A549 (cell line): ENCODE data around the gene EVX2. TPM values are rescaled to one million over a fixed set of nuclear protein-coding genes. Genes with fewer than 3 reads are reported as not detected.
A peak's percentile ranks its signal among the peaks of the same experiment; 100 is the strongest.

Source experiments
- ATAC-seq, 2 experiments: fragments of 200-7000 bp in 1 of 2; fragments of >200 bp in 1 of 2; cut with Nextera tagmentation in 1 of 2; cut with Tn5 transposase in 1 of 2; 3 replicates each; pipeline versions ENCODE4 v1.8.0 to v1.9.1; 2018 to 2020; ENCODE audit warnings: mild to moderate bottlenecking in 1 of 2, moderate library complexity in 1 of 2
- CTCF ChIA-PET: fragments of 300-600 bp; sonication (Branson Sonifier 250); formaldehyde crosslinking; extraction: SDS; loops from one replicate; lab custom pipeline; 2021; ENCODE audit warnings: antibody characterized with exemption, inconsistent platforms; lab: Yijun Ruan, JAX
- POLR2A ChIA-PET: fragments of 350-600 bp; formaldehyde crosslinking; extraction: SDS; loops from one replicate; lab custom pipeline; 2021; ENCODE audit warnings: antibody characterized with exemption, inconsistent platforms; lab: Yijun Ruan, JAX
- DNase-seq, 2 experiments: peaks; one replicate each; pipeline versions ENCODE4 v3.0.0 to v3.0.0-alpha.2; 2011 to 2016; ENCODE audit warnings: low read depth in 1 of 2, low spot score in 1 of 2
- FAIRE-seq: peaks from 2 replicates; lab custom pipeline; 2011; peaks lifted over from hg19 to GRCh38; lab: Jason Lieb, UNC
- H3K27ac ChIP-seq, 2 experiments: fragments of >200 bp; sonication (Bioruptor Twin); formaldehyde crosslinking; 3 replicates each; pipeline ENCODE4 v1.5.1; 2016 to 2017
- H3K4me1 ChIP-seq: fragments of >200 bp; sonication (Bioruptor Twin); formaldehyde crosslinking; 3 replicates; pipeline ENCODE4 v1.6.1; 2016
- H3K4me2 ChIP-seq: fragments of >200 bp; sonication (Bioruptor Twin); formaldehyde crosslinking; 3 replicates; pipeline ENCODE4 v1.6.1; 2016
- H3K4me3 ChIP-seq: fragments of >200 bp; sonication (Bioruptor Twin); formaldehyde crosslinking; 3 replicates; pipeline ENCODE4 v1.5.1; 2016
- H3K9me3 ChIP-seq: fragments of >200 bp; sonication (Bioruptor Twin); formaldehyde crosslinking; 3 replicates; pipeline ENCODE4 v1.6.1; 2016
- ATOH8 ChIP-seq: fragments of 250-450 bp; sonication (Bioruptor Pico); IDR thresholded peaks from 2 replicates; pipeline ENCODE4 v1.5.0; 2020; ENCODE audit warnings: low read depth, mild to moderate bottlenecking, moderate library complexity
- CBX8 ChIP-seq: fragments of 200-600 bp; sonication (generic); IDR thresholded peaks from 2 replicates; pipeline ENCODE4 v1.6.1; 2016
- CEBPB ChIP-seq, 2 experiments: fragments of >200 bp in 1 of 2; sonication (Bioruptor Twin) in 1 of 2; formaldehyde crosslinking in 1 of 2; IDR thresholded peaks; 2 replicates each; pipeline ENCODE4 v1.6.1; 2012 to 2016
- CHD2 ChIP-seq: fragments of 150-350 bp; IDR thresholded peaks from 2 replicates; pipeline ENCODE4 v1.6.1; 2014; ENCODE audit warnings: low read length; ENCODE audit not compliant: partially characterized antibody
- E2F6 ChIP-seq: IDR thresholded peaks from 2 replicates; pipeline ENCODE4 v1.6.1; 2012; ENCODE audit warnings: low read depth, borderline replicate concordance
- EHF ChIP-seq: fragments of 250-450 bp; sonication (Bioruptor Pico); IDR thresholded peaks from 2 replicates; pipeline ENCODE4 v1.5.0; 2020; ENCODE audit warnings: mild to moderate bottlenecking
- ELK1 ChIP-seq: fragments of 150-350 bp; IDR thresholded peaks from 2 replicates; pipeline ENCODE4 v1.6.1; 2014; ENCODE audit warnings: low read depth, mild to moderate bottlenecking, low read length
- ESRRA ChIP-seq: fragments of 150-350 bp; IDR thresholded peaks from 2 replicates; pipeline ENCODE4 v1.6.1; 2014; ENCODE audit warnings: mild to moderate bottlenecking, low read length, borderline replicate concordance
- FOSL2 ChIP-seq, 2 experiments: fragments of 450-650 bp in 1 of 2; fragments of >200 bp in 1 of 2; sonication (Bioruptor Twin) in 1 of 2; formaldehyde crosslinking; IDR thresholded peaks; 2 replicates each; pipeline versions ENCODE4 v1.5.0 to v1.6.1; 2016 to 2020; ENCODE audit warnings: mild to moderate bottlenecking in 1 of 2, moderate library complexity in 1 of 2
- GATA3 ChIP-seq: IDR thresholded peaks from 2 replicates; pipeline ENCODE4 v1.6.1; 2012; ENCODE audit warnings: borderline replicate concordance
- HDAC2 ChIP-seq: fragments of 200-600 bp; sonication (generic); IDR thresholded peaks from 2 replicates; pipeline ENCODE4 v1.6.1; 2016
- HEYL ChIP-seq: fragments of 250-450 bp; sonication (Bioruptor Pico); IDR thresholded peaks from 2 replicates; pipeline ENCODE4 v1.8.0; 2021; ENCODE audit warnings: mild to moderate bottlenecking, moderate library complexity
- HOXB13 ChIP-seq: fragments of 250-450 bp; sonication (Bioruptor Pico); IDR thresholded peaks from 2 replicates; pipeline ENCODE4 v1.5.0; 2020; ENCODE audit warnings: low read depth, mild to moderate bottlenecking, moderate library complexity
- HOXB5 ChIP-seq: fragments of 250-450 bp; sonication (Bioruptor Pico); IDR thresholded peaks from 2 replicates; pipeline ENCODE4 v1.5.0; 2020; ENCODE audit warnings: mild to moderate bottlenecking, moderate library complexity
- JUN ChIP-seq, 2 experiments: fragments of >200 bp; sonication (Bioruptor Twin); formaldehyde crosslinking; IDR thresholded peaks; 2 replicates in 1 of 2; 3 replicates in 1 of 2; pipeline ENCODE4 v1.6.1; 2016 to 2017
- KDM1A ChIP-seq: fragments of 200-600 bp; sonication (generic); IDR thresholded peaks from 2 replicates; pipeline ENCODE4 v1.6.1; 2016; ENCODE audit warnings: low read depth, mild to moderate bottlenecking
- KDM5A ChIP-seq: fragments of 200-600 bp; sonication (generic); IDR thresholded peaks from 2 replicates; pipeline ENCODE4 v1.6.1; 2016; ENCODE audit warnings: antibody characterized with exemption, mild to moderate bottlenecking
- MAX ChIP-seq: IDR thresholded peaks from 2 replicates; pipeline ENCODE4 v1.6.1; 2012
- MAZ ChIP-seq: fragments of 150-350 bp; IDR thresholded peaks from 2 replicates; pipeline ENCODE4 v1.6.1; 2014; ENCODE audit warnings: antibody characterized with exemption, low read depth, low read length, borderline replicate concordance
- NPAS2 ChIP-seq: fragments of 250-450 bp; sonication (Bioruptor Pico); IDR thresholded peaks from 2 replicates; pipeline ENCODE4 v1.8.0; 2022; ENCODE audit warnings: mild to moderate bottlenecking, moderate library complexity, borderline replicate concordance
- NR3C1 ChIP-seq: fragments of >200 bp; sonication (Bioruptor Twin); formaldehyde crosslinking; IDR thresholded peaks from 3 replicates; pipeline ENCODE4 v1.6.1; 2017
- PBX3 ChIP-seq: IDR thresholded peaks from 2 replicates; pipeline ENCODE4 v1.6.1; 2012
- PHF8 ChIP-seq: fragments of 200-600 bp; sonication (generic); IDR thresholded peaks from 2 replicates; pipeline ENCODE4 v1.6.1; 2016; ENCODE audit warnings: low read depth, mild to moderate bottlenecking, antibody characterized with exemption, moderate library complexity, borderline replicate concordance
- POLR2A ChIP-seq: IDR thresholded peaks from 2 replicates; pipeline ENCODE4 v1.6.1; 2012; ENCODE audit warnings: mild to moderate bottlenecking, low read length
- RAD21 ChIP-seq, 2 experiments: fragments of >200 bp in 1 of 2; sonication (Bioruptor Twin) in 1 of 2; formaldehyde crosslinking in 1 of 2; IDR thresholded peaks in 1 of 2; conservative IDR thresholded peaks in 1 of 2; 2 replicates in 1 of 2; 3 replicates in 1 of 2; pipeline ENCODE4 v1.6.1; 2012 to 2018; ENCODE audit warnings: inconsistent platforms in 1 of 2
- RFX5 ChIP-seq: fragments of 450-650 bp; IDR thresholded peaks from 2 replicates; pipeline ENCODE4 v1.7.1; 2014; ENCODE audit warnings: antibody characterized with exemption, mild to moderate bottlenecking, moderate library complexity
- RNF2 ChIP-seq: fragments of 200-600 bp; sonication (generic); IDR thresholded peaks from 2 replicates; pipeline ENCODE4 v1.6.1; 2016; ENCODE audit warnings: low read depth, mild to moderate bottlenecking, antibody characterized with exemption, moderate library complexity, borderline replicate concordance
- TP53 ChIP-seq: fragments of 250-450 bp; sonication (Bioruptor Pico); IDR thresholded peaks from 2 replicates; pipeline ENCODE4 v1.5.0; 2021; ENCODE audit warnings: mild to moderate bottlenecking, moderate library complexity
- ZC3H11A ChIP-seq: fragments of 450-650 bp; IDR thresholded peaks from 2 replicates; pipeline ENCODE4 v1.6.1; 2014; ENCODE audit warnings: antibody characterized with exemption, mild to moderate bottlenecking
- ZFP36 ChIP-seq: fragments of 450-650 bp; IDR thresholded peaks from 2 replicates; pipeline ENCODE4 v1.6.1; 2014; ENCODE audit warnings: borderline replicate concordance; ENCODE audit not compliant: partially characterized antibody
- WGBS: methylation state at CpG from one replicate; pipeline ENCODE4 v1.1.6; 2017; ENCODE audit errors: missing lambda C conversion rate; 5-methylcytosine and 5-hydroxymethylcytosine counted together
- polyA plus RNA-seq, 4 experiments: library from polyadenylated mRNA; depleted of rRNA in 3 of 4; stranded (reverse); fragments of >200 nt; fragmentation: RNase III in 1 of 4; extraction: RNeasy Plus Mini Kit Qiagen cat#74134 plus additional on column Dnase treatment in 1 of 4; gene quantifications; 2 replicates in 3 of 4; 3 replicates in 1 of 4; pipeline ENCODE4 v1.2.3, GENCODE V29; 2011 to 2017

EVX2 gene
- polyA plus RNA-seq, 2 of the 4 experiments (the other 2 are of a cell fraction): 0.03 TPM; not detected in 1

- H3K9me3 ChIP-seq: no peaks in the 10 kb centered on the region
- H3K4me2 ChIP-seq: peak within 1 kb of the TSS; percentile 85
- ATAC-seq: peak; percentile 65 to 73
- 0 out of 3 replicates have a peak, but pooled peaks cover 3% of the 10 kb centered on the region for H3K4me1 ChIP-seq
- TF ChIP-seq KDM5A: no peak
- no peak for TF ChIP-seq HOXB13 (CRISPR knock-in tag)
- TF ChIP-seq PHF8: no peak
- TF ChIP-seq ZC3H11A: no peak
- no peak for TF ChIP-seq HDAC2
- peak; percentile 58 for TF ChIP-seq CHD2
- no peak for TF ChIP-seq NR3C1
- peak; percentile 77 for TF ChIP-seq MAX
- TF ChIP-seq GATA3: no peak
- no peak for TF ChIP-seq RAD21 (conservative IDR thresholded peaks at IDR 0.05 in 1 of 2, IDR thresholded peaks at IDR 0.05 in 1 of 2)
- no peak for TF ChIP-seq CBX8
- no peak for TF ChIP-seq HEYL (CRISPR knock-in tag)
- TF ChIP-seq MAZ: no peak
- no peak for TF ChIP-seq KDM1A
- no peak for TF ChIP-seq NPAS2 (CRISPR knock-in tag)
- no peak for TF ChIP-seq HOXB5
- no peak for TF ChIP-seq ZFP36
- TF ChIP-seq ATOH8: no peak
- TF ChIP-seq FOSL2 (IDR thresholded peaks at IDR 0.05): no peak
- no peak for TF ChIP-seq FOSL2 (CRISPR knock-in tag; IDR thresholded peaks at IDR 0.05)
- peak; percentile 41 for TF ChIP-seq POLR2A
- TF ChIP-seq CEBPB (IDR thresholded peaks at IDR 0.05): no peak
- peak in 1 of 2 experiments; percentile 50; a peak in 2 of 5 replicates for TF ChIP-seq JUN (IDR thresholded peaks at IDR 0.05)
- TF ChIP-seq TP53 (CRISPR knock-in tag): no peak
- TF ChIP-seq ESRRA: no peak
- TF ChIP-seq EHF (CRISPR knock-in tag): no peak
- TF ChIP-seq ELK1: no peak
- peak; percentile 74 for TF ChIP-seq E2F6
- TF ChIP-seq RFX5: no peak
- TF ChIP-seq PBX3: peak; percentile 91
- TF ChIP-seq RNF2: no peak
- DNase-seq: peak; percentile 38 to 85
- peak within 1 kb of the TSS; percentile 88 to 94 for H3K27ac ChIP-seq
- no peak for FAIRE-seq
- peak within 1 kb of the TSS; percentile 81 for H3K4me3 ChIP-seq
- ChIA-PET POLR2A (interaction anchor here (1.2 kb wide), 1 partner anchor 140 kb away, joined by 3 read pairs; the partner anchor contains the start of gene MTX2), CTCF (interaction anchor here (1.0 to 9.5 kb wide), 7 partner anchors 11 to 1032 kb away, joined by 3 to 139 read pairs (median 28); no protein-coding TSS in a partner anchor)
- WGBS: 67% methylated on average over 33 of the region's 64 CpGs
Measured at GRCh38 chr2:176128982-176129796, 45.4 kb upstream of the EVX2 start, which contains the start of gene HOXD8. TSS of gene HOXD8 (plus strand) at chr2:176129705. CDS start at chr2:176130367, 662 bp downstream.
